Testis (tissue), 3 donors: ENCODE data around the gene DNAJC6. TPM values are rescaled to one million over a fixed set of nuclear protein-coding genes. Genes with fewer than 3 reads are reported as not detected.
"Not testable (repeated sequence)": the region's sequence is repeated elsewhere in the genome, so short reads cannot be mapped to it uniquely, and the experiment has no call there.

ENCODE experiments used
- DNase-seq: peaks from one replicate; pipeline ENCODE4 v3.0.0-alpha.2; 2019
- H3K27ac ChIP-seq, 2 donors: fragments of 200-600 bp; sonication (generic); one replicate each; pipeline ENCODE4 v1.5.1; 2019
- H3K27me3 ChIP-seq: fragments of 200-600 bp; sonication (generic); one replicate; pipeline ENCODE4 v1.5.1; 2019
- H3K36me3 ChIP-seq: fragments of 200-600 bp; sonication (generic); one replicate; pipeline ENCODE4 v1.5.1; 2017; ENCODE audit warnings: low read depth; ENCODE audit errors: missing control alignments
- H3K4me1 ChIP-seq: fragments of 200-600 bp; sonication (generic); one replicate; pipeline ENCODE4 v1.5.1; 2019
- H3K4me3 ChIP-seq, 2 donors: fragments of 200-600 bp; sonication (generic); one replicate each; pipeline ENCODE4 v1.5.1; 2017 to 2019
- H3K9me3 ChIP-seq: fragments of 200-600 bp; sonication (generic); one replicate; pipeline ENCODE4 v1.5.1; 2017
- POLR2A ChIP-seq: fragments of 450-650 bp; IDR thresholded peaks from one replicate; pipeline ENCODE4 v1.6.1; 2017; ENCODE audit warnings: antibody characterized with exemption, mild to moderate bottlenecking, moderate library complexity
- WGBS, 2 donors: methylation state at CpG; one replicate each; pipeline ENCODE4 v1.1.5; 2018; 5-methylcytosine and 5-hydroxymethylcytosine counted together
- intact Hi-C: fragments of 100-400 bp; cut with DNase I; formaldehyde crosslinking; loops from one replicate; pipeline ENCODE4 v1.15.1; 2023; ENCODE audit warnings: low total_unique reads
- polyA plus RNA-seq: library from polyadenylated mRNA; stranded (reverse); fragments of 350-450 nt; fragmentation: Illumina TruSeq; extraction: RNeasy Lipid Tissue Mini Kit (QIAGEN cat#74804); gene quantifications from one replicate; pipeline ENCODE4 v1.2.3, GENCODE V29; 2014; ENCODE audit warnings: low read depth, low replicate concordance; ENCODE audit not compliant: insufficient read depth
- total RNA-seq, 2 donors: library from RNA; depleted of rRNA; stranded (reverse); fragments of >200 nt; gene quantifications; one replicate each; pipeline ENCODE4 v1.2.3, GENCODE V29; 2016
- TF ChIP-seq, protein P1 (sequence below), 3 experiments: fragments of 450-650 bp in 2 of 3; fragments of 200-600 bp in 1 of 3; sonication (generic) in 1 of 3; IDR thresholded peaks; one replicate each; pipeline ENCODE4 v1.5.1; 2016 to 2019; ENCODE audit warnings: antibody characterized with exemption in 3 of 3, mild to moderate bottlenecking in 2 of 3, moderate library complexity in 1 of 3

DNAJC6 gene
- total and polyA plus RNA-seq, 3 donors from 2014 or later = 5.1 to 7.3 (median 5.2) TPM

DNA sequence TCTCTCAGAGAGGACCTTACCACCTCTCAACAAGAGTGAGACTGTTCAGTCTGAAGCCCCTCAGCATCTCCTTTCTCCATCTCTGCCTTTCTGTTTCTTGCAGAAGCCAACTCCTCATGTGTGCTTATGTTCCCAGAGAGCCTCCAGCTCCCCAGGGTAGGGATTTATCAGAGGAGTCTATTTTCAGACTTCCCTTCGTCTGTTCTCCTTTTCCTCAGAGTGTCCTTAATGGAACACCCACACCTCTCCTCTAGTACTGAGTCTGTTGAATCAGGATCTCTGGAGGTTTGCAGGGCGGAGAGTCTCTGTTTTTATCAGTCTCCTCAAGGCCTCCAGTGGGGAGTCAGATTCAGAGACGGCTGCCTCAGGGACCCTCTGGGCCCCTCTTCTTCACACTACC lies 25.1 kb upstream of the DNAJC6 start:
- Histone ChIP-seq H3K9me3 (no peaks in the 10 kb centered on the region), H3K4me1 (no peaks in the 10 kb centered on the region), H3K36me3 (no peaks in the 10 kb centered on the region), H3K27me3 (no peaks in the 10 kb centered on the region), H3K4me3 (no peak overlapping the region), H3K27ac (no peak overlapping the region)
- TF ChIP-seq, protein P1, sequence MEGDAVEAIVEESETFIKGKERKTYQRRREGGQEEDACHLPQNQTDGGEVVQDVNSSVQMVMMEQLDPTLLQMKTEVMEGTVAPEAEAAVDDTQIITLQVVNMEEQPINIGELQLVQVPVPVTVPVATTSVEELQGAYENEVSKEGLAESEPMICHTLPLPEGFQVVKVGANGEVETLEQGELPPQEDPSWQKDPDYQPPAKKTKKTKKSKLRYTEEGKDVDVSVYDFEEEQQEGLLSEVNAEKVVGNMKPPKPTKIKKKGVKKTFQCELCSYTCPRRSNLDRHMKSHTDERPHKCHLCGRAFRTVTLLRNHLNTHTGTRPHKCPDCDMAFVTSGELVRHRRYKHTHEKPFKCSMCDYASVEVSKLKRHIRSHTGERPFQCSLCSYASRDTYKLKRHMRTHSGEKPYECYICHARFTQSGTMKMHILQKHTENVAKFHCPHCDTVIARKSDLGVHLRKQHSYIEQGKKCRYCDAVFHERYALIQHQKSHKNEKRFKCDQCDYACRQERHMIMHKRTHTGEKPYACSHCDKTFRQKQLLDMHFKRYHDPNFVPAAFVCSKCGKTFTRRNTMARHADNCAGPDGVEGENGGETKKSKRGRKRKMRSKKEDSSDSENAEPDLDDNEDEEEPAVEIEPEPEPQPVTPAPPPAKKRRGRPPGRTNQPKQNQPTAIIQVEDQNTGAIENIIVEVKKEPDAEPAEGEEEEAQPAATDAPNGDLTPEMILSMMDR (IDR thresholded peaks at IDR 0.05) = no peak
- TF ChIP-seq POLR2A = no peak
- intact Hi-C loops = no loop called here
- DNase-seq = no peak
- WGBS, 2 donors = 53 to 61% methylated on average over 3 of the region's 3 CpGs

DNA sequence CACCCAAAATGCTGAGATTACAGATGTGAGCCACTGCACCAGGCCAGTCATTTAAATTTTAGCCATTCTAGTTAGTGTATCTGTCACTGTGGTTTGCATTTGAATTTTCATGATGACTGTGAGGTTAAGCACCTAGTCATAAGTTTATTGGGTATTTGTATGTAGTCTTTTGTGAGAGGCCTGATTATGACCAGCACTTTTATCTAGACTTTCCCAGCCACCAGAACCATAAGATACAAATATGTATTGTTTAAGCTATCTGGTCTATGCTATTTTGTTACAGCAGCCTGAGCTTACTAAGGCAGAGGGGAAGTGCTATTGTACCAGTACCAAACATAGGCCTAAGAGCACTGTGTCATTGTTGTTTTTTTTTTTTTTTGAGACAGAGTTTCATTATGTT lies 19.9 kb upstream of the DNAJC6 start:
- no peak overlapping the region for H3K27ac ChIP-seq
- intact Hi-C loops = no loop called here
- no peak for DNase-seq
- H3K27me3 ChIP-seq = no peaks in the 10 kb centered on the region
- H3K4me3 ChIP-seq = no peak overlapping the region
- TF ChIP-seq, protein P1 (IDR thresholded peaks at IDR 0.05) = no peak
- no peak for TF ChIP-seq POLR2A
- H3K9me3 ChIP-seq = no peaks in the 10 kb centered on the region
- H3K36me3 ChIP-seq = no peaks in the 10 kb centered on the region
- no peaks in the 10 kb centered on the region for H3K4me1 ChIP-seq

DNA sequence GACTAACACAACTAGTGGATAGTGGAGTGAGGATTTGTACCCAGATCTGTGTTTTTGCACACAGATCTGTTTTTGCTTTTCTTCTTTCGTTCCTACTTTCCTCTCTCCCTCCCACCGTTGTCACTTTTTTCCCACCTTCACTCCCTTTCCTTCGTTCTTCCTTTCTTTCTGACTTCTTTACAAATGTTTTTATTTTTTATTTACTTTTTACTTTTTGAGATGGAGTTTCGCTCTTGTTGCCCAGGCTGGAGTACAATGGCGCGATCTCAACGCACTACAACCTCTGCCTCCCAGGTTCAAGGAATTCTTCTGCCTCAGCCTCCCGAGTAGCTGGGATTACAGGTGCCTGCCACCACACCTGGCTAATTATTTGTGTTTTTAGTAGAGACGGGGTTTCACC lies 17.5 kb upstream of the DNAJC6 start:
- 89 to 98% methylated on average over 9 of the region's 9 CpGs for WGBS, 2 donors
- H3K4me3 ChIP-seq, H3K27me3 ChIP-seq, H3K27ac ChIP-seq, DNase-seq, H3K4me1 ChIP-seq, H3K36me3 ChIP-seq, H3K9me3 ChIP-seq, intact Hi-C loops: not testable (repeated sequence)

DNA sequence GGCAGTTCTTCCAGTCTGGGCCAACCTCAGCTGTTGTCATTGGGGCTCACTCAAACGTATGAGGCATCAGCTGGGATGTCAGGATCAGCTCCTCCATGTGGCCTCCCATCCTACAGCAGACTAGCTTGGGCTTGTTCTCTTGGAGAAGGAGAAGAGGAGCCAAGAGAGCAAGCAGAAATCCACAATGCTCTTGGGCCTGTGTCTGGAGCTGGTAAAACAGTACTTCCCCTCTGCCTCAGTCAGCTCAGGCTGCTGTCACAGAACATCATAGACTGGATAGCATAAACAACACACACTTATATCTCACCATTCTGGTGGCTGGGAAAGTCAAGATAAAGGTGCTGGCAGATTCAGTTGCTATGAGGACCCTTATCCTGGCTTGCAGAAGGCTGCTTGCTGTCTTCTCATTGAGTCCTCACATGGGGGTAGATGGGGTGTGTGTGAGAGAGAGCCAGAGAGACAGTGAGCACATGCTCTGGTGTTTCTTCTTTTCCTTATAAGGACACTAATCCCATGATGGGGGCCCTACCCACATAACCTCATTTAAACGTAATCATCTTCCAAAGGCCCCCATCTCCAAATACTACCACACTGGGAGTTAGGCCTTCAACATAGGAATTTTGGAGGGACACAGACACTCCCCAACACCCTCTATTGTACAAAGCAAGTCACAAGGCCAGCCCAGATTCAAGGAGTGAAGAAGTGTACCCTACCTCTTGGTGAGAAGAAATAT lies 16.3 kb upstream of the DNAJC6 start:
- no peaks in the 10 kb centered on the region for H3K36me3 ChIP-seq
- H3K27ac ChIP-seq = no peak overlapping the region
- no peak for TF ChIP-seq POLR2A
- TF ChIP-seq, protein P1 (IDR thresholded peaks at IDR 0.05) = no peak
- no peaks in the 10 kb centered on the region for H3K4me1 ChIP-seq
- DNase-seq = no peak
- no peak overlapping the region for H3K4me3 ChIP-seq
- H3K9me3 ChIP-seq = no peaks in the 10 kb centered on the region
- intact Hi-C loops = no loop called here
- 79 to 85% methylated on average over 2 of the region's 2 CpGs for WGBS, 2 donors
- H3K27me3 ChIP-seq = no peaks in the 10 kb centered on the region

DNA sequence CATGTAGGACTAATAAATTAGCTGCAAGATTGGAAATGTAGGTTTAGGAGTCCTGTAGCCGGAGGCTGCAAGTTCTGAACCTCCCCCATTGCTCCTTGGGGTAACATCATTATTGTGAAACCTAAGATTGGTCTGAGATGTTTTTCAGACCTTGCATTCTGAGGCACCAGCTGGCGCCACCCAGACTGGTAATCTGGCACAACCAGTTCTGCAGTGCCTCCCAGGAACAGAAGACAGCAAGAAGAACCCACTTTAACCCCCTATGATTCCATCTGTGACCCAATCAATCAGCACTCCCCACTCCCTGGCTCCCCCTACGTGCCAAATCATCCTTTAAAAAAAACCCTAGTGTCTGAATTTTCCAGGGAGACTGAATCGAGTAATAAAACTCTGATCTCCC lies 11.6 kb upstream of the DNAJC6 start:
- Histone ChIP-seq H3K4me3 (no peak overlapping the region), H3K27me3 (no peaks in the 10 kb centered on the region), H3K36me3 (no peaks in the 10 kb centered on the region), H3K27ac (no peak overlapping the region), H3K4me1 (no peaks in the 10 kb centered on the region), H3K9me3 (no peaks in the 10 kb centered on the region)
- WGBS, 2 donors = 37 to 77% methylated on average over 4 of the region's 4 CpGs
- DNase-seq = no peak
- no peak for TF ChIP-seq POLR2A
- TF ChIP-seq, protein P1 (IDR thresholded peaks at IDR 0.05) = no peak
- intact Hi-C loops = no loop called here
